Calu3 (cell line): Measurements from ENCODE around the gene PDE9A. TPM values are rescaled to one million over a fixed set of nuclear protein-coding genes. Genes with fewer than 3 reads are reported as not detected.
"Not testable (repeated sequence)": the region's sequence is repeated elsewhere in the genome, so short reads cannot be mapped to it uniquely, and the experiment has no call there.

Experiments
- BruUV-seq: library from RNA; stranded (reverse); fragments of 400-500 nt; replicated peaks from 2 replicates; lab custom pipeline; 2021; lab: Mats Ljungman, UMichigan
- CTCF ChIA-PET: fragments of 300-600 bp; sonication (Branson Sonifier 250); formaldehyde crosslinking; loops from one replicate; lab custom pipeline; 2022; ENCODE audit warnings: antibody characterized with exemption; lab: Charles Lee
- DNase-seq: peaks from one replicate; pipeline ENCODE4 v3.0.0; 2022
- H3K27ac Mint-ChIP-seq: one replicate; pipeline ENCODE4 v1.8.0; 2022; ENCODE audit warnings: mixed read lengths; ENCODE audit not compliant: unreplicated experiment
- H3K27me3 Mint-ChIP-seq: one replicate; pipeline ENCODE4 v1.8.0; 2022; ENCODE audit warnings: mixed read lengths; ENCODE audit not compliant: unreplicated experiment
- H3K36me3 Mint-ChIP-seq: one replicate; pipeline ENCODE4 v1.8.0; 2022; ENCODE audit warnings: mild to moderate bottlenecking, moderate library complexity, mixed read lengths; ENCODE audit not compliant: insufficient read depth, unreplicated experiment
- H3K4me1 Mint-ChIP-seq: one replicate; pipeline ENCODE4 v1.8.0; 2022; ENCODE audit warnings: mild to moderate bottlenecking, low read depth, mixed read lengths; ENCODE audit not compliant: unreplicated experiment
- H3K4me3 Mint-ChIP-seq: one replicate; pipeline ENCODE4 v1.8.0; 2022; ENCODE audit warnings: mild to moderate bottlenecking, low read depth, moderate library complexity, mixed read lengths; ENCODE audit not compliant: unreplicated experiment
- H3K9me3 Mint-ChIP-seq: one replicate; pipeline ENCODE4 v1.8.0; 2022; ENCODE audit warnings: low read depth, mixed read lengths; ENCODE audit not compliant: unreplicated experiment
- intact Hi-C: fragments of 100-400 bp; cut with micrococcal nuclease; formaldehyde crosslinking; loops from one replicate; pipeline ENCODE4 v1.10.0; 2022; ENCODE audit not compliant: unreplicated experiment
- total RNA-seq: library from RNA; stranded (reverse); gene quantifications from 2 replicates; pipeline ENCODE4 v1.2.3, GENCODE V29; 2022
- TF ChIP-seq, protein P1 (sequence below): fragments of 200-600 bp; IDR thresholded peaks from one replicate; pipeline ENCODE4 v1.8.0; 2022; ENCODE audit warnings: antibody characterized with exemption; ENCODE audit not compliant: unreplicated experiment

Gene PDE9A
- total RNA-seq, 1 experiment from 2014 or later: 10.9 TPM

DNA sequence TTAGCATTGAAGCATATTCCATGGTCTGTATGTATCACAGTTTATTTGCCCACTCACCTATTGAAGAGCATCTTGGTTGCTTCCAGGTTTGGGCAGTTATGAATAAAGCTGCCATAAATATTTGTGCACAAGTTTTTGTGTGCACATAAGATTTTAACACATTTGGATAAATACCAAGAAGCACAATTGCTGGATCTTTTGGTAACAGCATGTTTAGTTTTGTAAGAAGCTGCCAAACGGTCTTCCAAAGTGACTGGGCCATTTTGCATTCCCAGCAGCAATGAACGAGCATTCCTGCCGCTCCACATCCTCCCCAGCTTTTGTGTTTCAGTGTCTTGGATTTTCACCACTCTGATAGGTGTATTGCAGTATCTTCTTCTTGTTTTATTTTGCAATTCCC is 62.7 kb downstream of the PDE9A start:
- TF ChIP-seq, protein P1, sequence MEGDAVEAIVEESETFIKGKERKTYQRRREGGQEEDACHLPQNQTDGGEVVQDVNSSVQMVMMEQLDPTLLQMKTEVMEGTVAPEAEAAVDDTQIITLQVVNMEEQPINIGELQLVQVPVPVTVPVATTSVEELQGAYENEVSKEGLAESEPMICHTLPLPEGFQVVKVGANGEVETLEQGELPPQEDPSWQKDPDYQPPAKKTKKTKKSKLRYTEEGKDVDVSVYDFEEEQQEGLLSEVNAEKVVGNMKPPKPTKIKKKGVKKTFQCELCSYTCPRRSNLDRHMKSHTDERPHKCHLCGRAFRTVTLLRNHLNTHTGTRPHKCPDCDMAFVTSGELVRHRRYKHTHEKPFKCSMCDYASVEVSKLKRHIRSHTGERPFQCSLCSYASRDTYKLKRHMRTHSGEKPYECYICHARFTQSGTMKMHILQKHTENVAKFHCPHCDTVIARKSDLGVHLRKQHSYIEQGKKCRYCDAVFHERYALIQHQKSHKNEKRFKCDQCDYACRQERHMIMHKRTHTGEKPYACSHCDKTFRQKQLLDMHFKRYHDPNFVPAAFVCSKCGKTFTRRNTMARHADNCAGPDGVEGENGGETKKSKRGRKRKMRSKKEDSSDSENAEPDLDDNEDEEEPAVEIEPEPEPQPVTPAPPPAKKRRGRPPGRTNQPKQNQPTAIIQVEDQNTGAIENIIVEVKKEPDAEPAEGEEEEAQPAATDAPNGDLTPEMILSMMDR: no peak
- H3K4me1 Mint-ChIP-seq: peaks cover under 1% of the 10 kb centered on the region
- no peaks in the 10 kb centered on the region for H3K9me3 Mint-ChIP-seq
- no peak for DNase-seq
- no peak overlapping the region for H3K4me3 Mint-ChIP-seq
- no peaks in the 10 kb centered on the region for H3K36me3 Mint-ChIP-seq
- no peak overlapping the region for H3K27ac Mint-ChIP-seq
- CTCF ChIA-PET: no interaction called here
- BruUV-seq: no TSS peak
- no peaks in the 10 kb centered on the region for H3K27me3 Mint-ChIP-seq
- intact Hi-C loops: no loop called here

DNA sequence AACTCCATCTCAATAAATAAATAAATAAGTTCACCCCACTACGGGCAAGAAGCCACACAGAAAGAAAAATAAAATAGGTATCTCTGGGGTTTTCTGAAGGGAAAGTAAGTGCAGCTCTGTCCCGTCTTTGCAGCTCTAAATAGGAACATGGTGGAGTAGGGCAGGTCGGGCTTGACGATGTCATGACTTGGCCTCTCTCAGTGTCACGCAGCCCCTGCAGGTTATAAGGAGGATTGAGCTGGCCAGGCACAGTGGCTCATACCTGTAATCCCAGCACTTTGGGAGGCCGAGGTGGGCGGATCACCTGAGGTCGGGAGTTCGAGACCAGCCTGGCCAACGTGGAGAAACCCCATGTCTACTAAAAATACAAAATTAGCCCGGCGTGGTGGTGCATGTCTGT is 67.1 kb downstream of the PDE9A start:
- intact Hi-C loops: loop anchor here (2.0 to 10.0 kb wide), 2 partner anchors 14 to 74 kb away; no protein-coding TSS in a partner anchor
- H3K36me3 Mint-ChIP-seq, DNase-seq, H3K9me3 Mint-ChIP-seq, H3K27me3 Mint-ChIP-seq, CTCF ChIA-PET, H3K27ac Mint-ChIP-seq, H3K4me3 Mint-ChIP-seq, BruUV-seq: not testable (repeated sequence)
- peaks cover 28% of the 10 kb centered on the region for H3K4me1 Mint-ChIP-seq

DNA sequence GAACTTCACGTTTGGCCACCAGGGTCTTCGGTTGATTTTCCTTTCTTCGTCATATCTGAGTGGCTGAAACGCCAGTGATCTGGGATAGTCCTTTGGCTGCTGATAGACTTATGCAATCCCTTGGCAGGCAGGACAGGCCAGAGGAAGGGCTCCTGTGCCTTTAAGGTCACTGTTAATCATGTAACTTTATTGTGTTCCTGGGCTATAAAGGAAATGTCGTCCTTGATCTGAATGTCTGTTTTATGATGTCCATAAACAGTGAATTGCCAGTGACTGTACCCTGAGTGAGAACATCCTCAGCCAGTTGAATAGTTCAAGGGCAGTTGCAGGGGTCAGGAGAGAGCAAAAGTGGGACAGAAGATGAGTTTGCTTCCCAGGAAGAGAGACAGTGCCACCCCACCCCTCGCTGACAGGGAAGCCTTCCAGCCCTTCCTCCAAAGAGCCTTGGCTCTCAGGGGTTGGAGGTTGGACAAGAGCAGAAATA is 68.0 kb downstream of the PDE9A start:
- no TSS peak for BruUV-seq
- no peaks in the 10 kb centered on the region for H3K27me3 Mint-ChIP-seq
- CTCF ChIA-PET: no interaction called here
- TF ChIP-seq, protein P1: no peak
- no peak for DNase-seq
- intact Hi-C loops: loop anchor here (2.0 to 10.0 kb wide), 2 partner anchors 13 to 73 kb away; no protein-coding TSS in a partner anchor
- no peaks in the 10 kb centered on the region for H3K9me3 Mint-ChIP-seq
- peaks cover 31% of the 10 kb centered on the region for H3K4me1 Mint-ChIP-seq
- no peak overlapping the region for H3K27ac Mint-ChIP-seq
- H3K36me3 Mint-ChIP-seq: no peaks in the 10 kb centered on the region
- H3K4me3 Mint-ChIP-seq: no peak overlapping the region

DNA sequence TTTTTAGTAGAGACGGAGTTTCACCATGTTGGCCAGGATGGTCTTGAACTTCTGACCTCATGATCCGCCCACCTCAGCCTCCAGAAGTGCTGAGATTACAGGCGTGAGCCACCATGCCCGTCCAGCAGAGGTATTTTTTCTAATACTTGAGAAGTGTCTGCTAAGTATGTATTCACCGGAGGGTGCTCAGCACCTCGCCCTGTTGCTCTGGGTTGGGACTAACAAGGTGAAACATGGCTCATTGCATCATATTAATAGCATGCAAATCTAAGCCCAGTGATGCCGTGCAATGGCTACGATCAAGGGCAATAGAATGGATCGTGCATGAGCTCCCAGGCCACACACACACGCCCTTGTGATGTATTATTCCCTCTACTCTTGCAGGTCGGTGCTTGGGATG is 68.7 kb downstream of the PDE9A start:
- intact Hi-C loops: loop anchor here (10.0 kb wide), 1 partner anchor 73 kb away; no protein-coding TSS in a partner anchor
- Mint-ChIP-seq H3K36me3 (no peaks in the 10 kb centered on the region), H3K4me3 (no peak overlapping the region), H3K9me3 (no peaks in the 10 kb centered on the region), H3K27ac (no peak overlapping the region), H3K4me1 (peaks cover 35% of the 10 kb centered on the region), H3K27me3 (no peaks in the 10 kb centered on the region)
- no peak for DNase-seq
- CTCF ChIA-PET: no interaction called here
- TF ChIP-seq, protein P1: no peak
- BruUV-seq: no TSS peak

DNA sequence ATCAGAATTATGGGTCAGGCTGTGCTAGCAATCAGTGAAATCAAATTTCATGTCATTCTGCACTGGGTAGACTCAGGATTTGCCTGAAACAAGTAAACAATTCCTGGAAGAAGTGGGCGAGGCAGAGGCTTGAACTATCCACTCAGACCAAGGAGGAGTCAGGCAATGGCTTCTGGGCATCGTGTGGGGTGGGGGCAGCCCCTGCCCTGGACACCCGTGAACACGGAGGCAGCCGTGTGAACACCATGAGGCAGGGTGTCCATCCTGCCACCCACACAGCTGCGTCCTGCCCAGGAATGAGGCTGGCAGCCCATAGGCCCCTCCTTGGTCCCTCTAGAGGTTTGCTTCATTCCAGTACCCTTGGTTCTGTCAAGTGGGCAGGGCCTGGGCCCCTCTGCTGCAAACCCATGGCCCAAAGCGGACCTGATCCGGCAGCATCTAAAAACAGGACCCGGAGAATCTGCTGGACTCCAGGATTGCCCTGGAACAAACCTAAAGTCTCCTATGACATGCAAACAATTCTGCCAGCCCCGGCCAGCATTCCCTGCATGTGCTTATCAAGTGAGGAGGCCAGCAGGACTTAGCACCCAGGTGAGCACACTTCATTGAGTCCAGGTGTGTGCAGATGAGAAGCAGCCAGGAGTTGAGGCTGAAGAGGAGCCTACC is 69.5 kb downstream of the PDE9A start:
- no peak for DNase-seq
- Mint-ChIP-seq H3K4me1 (peaks cover 41% of the 10 kb centered on the region), H3K4me3 (no peak overlapping the region), H3K36me3 (no peaks in the 10 kb centered on the region), H3K27ac (no peak overlapping the region), H3K27me3 (no peaks in the 10 kb centered on the region), H3K9me3 (no peaks in the 10 kb centered on the region)
- intact Hi-C loops: loop anchor here (10.0 kb wide), 1 partner anchor 72 kb away; no protein-coding TSS in a partner anchor
- BruUV-seq: no TSS peak
- TF ChIP-seq, protein P1: no peak
- CTCF ChIA-PET: no interaction called here
